GM19099 (cell line): ENCODE data around the gene CCT2.

Experiments
- POLR2A ChIP-seq: IDR thresholded peaks from 3 replicates; pipeline ENCODE4 v1.6.1; 2011; ENCODE audit warnings: low read depth; ENCODE audit not compliant: insufficient read length; ENCODE audit errors: extremely low read depth

The CCT2 gene

DNA sequence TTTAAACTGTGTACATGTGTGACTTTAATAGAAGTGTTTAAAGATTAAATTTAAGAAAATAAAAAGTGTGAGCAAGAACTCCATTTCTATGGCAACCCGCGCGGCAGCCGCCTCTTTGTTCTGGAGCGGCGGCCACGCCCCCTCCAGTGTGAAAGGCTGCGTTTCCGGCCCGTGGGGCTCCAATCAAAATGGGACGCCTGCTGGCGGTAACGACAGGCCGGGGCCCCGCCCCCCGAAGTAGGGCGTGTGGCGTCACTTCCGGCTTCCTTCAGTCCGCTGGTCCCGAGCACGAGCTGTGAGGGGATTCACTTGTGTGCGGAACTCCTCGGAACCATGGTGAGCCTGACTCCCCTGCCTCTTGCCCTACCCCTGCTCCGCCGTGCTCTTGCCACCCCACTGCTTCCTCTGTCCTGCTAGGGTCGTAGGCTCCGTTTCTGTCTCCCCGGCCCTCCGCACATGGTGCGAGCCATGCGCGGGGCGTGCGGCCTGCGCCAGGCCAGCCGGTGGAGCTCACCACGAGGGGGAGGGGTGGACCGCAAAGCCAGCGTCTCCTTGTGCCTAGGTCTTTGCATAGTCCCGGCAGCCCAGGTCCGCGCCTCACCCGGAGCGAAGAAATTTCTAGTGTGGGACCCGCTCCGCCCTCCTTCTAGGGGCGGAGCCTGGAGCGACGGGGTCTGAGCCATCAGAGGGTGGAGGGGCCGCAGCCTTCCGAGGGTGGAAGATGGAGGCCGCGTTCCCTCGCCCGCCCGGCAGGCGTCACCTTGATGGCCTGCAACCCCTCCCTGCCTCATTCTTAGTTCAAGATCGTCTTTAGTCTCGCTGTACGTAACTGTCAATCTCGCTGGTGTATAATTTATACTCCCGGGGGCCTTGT lies at the start of gene CCT2:
CCT2 (plus strand) TSS at position 271 of the 874 bp plus-strand sequence; CDS start at position 334, 63 bp downstream.
- peak; percentile 96 for TF ChIP-seq POLR2A

DNA sequence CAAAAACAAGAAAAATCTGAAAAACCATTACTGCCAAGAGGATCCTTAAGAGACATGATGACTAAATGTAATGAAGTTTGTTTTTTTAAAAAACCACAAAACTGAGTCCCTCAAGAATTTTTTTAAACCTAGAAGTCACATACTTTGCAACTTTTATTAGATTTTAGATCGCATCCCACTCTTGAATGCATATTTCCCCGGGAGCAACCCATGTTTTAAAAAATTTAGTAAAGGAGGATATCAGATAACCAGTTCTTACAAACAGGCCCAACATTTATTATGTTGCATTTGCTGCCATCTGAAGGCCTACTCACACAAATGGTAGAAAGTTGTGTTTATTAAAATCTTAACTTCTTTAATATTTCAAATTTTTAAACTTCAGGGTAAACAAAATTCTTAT lies 44.3 kb upstream of the CCT2 start:
- TF ChIP-seq POLR2A, result no peak

DNA sequence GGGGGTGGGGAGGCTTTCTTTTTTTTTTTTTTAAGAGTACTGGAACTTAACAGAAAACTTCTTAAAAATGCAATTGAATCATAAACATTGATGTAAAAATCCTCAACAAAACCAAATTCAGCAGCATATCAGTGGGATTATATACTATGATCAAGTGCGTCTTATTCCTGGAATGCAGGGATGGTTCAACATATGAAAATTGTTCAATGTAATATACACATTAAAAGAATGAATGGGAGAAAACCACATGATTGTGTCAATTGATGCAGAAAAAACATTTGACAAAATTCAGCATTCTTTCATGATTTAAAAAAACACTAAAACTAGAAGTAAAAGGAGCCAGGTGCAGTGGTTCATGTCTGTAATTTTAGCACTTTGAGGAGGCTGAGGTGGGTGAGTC lies 41.2 kb upstream of the CCT2 start:
- no peak for TF ChIP-seq POLR2A

DNA sequence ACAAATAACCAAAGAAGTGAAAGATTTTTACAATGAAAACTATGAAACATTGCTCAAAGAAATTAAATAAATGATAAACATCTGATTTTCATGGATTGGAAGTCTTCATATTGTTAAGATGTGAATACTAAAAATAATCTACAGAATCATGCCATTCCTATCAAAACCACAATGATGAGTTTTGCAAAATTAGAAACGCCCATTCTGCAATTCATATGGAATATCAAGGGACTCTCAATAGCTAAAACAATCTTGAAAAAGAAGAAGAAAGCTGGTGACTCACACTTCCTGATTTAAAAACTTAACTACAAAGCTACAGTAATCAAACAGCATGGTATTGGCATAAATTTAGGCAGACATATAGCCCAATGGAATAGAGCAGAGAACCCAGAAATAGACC lies 40.2 kb upstream of the CCT2 start:
- TF ChIP-seq POLR2A, result no peak

DNA sequence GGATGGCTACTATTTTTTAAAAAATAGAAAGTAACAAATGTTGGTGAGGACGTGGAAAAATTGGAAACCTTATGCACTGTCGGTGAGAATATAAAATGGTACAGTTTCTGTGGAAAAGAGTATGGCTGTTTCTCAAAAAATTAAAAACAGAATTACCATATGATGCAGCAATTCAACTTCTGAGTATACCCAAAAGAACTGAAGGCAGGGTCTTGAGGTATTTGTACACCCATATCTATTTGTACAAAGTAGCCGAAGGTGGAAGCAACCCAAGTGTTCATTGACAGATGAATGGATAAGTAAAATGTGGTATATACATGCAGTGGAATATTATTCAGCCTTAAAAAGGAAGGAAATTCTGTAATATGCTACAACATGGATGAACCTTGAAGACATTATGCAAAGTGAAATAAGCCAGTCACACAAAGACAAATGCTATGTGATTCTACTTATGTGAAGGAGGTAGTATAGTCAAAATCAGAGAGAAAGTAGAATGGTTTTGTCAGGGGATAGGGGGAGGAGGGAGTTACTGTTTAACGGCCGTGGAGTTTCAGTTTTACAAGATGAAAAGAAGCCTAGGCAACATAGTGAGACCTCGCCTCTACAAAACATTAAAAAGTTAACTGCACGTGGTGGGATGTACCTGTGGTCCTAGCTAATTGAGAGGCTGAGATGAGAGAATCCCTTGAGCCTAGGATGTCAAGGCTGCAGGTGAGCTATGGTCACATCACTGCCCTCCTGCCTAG lies 38.4 kb upstream of the CCT2 start:
- TF ChIP-seq POLR2A, result no peak

DNA sequence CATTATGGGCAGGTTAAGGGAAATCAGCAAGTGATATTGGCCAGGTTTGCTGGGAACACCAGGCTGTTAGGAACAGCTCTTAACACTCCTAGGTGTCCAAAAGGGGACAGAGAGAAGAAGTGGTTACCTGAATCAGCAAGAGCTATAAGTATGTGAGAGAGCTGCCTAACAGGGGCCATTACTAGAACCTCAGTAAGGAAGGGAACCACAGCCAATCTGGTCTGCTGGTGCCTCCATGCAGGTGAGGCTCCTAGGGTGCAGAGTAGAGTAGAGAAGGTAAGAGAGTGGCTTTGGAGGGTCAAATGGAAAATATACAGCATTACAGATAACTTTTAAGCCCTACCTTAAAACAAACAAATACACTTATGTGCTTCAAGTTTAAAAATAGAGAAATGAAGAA lies 36.6 kb upstream of the CCT2 start:
- no peak for TF ChIP-seq POLR2A

DNA sequence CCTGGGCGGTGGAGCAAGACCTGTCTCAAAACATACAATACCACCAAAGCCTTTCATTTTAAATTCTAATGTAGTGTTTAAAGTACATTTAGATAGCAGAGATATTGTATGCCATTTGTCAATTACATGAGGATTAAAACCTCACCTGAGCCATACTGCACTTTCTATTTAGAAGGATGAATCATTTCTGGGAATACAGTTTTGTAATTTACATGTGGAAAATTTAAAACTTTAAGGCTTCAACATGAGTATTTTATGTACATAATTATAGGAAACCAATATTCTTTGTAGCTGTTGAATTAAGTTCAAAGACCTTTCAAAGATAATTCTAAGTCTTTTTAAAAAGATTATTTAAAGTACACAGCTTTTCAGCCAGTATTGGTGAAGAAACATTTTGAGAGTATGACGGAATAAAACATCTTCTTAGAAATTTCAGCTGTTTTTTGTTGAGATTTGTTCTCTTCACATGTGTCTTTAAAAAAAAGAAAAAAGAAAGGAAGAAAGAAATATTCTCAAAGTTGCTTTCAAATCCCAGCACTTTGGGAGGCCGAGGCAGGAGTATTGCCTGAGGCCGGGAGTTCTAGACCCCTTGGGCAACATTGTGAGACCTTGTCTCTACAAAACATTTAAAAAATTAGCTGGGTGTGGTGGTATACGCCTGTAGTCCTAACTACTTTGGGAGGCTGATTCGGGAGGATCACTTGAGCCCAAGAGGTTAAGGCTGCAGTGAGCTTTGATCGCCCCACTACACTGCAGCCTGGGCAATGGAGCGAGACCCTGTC lies 34.5 kb upstream of the CCT2 start:
- TF ChIP-seq POLR2A, result no peak

DNA sequence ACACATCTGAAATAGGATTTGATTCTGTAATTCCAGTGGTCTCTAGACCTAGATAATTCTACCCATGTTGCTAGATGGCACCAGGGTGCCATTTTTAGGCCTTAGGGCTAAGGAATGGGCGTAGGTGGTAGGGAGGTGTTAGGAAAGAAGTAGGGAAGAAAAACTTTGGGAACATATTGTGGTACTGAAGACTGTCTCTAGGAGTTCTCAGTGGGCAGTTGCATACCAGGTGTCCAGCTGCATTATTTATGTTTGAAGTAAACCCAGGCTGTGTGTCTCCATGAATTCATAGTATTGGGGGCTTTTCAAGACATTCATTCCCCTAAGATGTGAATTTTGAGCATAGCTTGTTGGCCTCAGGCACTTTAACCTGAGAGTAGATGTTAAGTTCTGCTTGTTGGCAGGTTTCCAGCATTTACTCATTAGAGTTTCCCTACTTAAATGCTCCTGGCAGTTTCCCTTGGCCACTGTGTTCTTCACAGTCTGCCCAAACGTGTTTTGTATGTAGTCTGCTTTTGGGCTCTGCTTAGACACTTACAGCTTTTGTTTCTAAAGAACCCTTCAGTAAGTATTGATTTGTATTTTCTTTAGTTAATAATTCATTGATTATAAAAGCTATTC lies 31.5 kb upstream of the CCT2 start:
- TF ChIP-seq POLR2A, result no peak

DNA sequence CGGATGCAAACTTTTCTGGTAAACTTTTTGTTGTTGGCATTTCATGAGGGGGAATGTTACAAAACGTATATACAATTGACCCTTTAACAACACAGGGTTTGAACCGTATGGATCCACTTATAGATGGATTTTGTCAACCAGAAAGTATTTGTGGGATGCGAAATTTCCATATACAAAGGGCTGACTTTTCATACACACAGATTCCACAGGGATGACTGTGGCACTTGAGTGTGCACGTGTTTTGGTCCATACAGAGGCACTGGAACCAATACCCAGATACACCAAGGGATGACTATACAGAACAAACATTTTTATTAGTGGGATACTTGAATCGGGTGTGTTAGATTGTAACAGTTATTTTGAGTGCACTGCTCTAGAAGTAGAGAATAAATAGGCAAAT lies 29.8 kb upstream of the CCT2 start:
- no peak for TF ChIP-seq POLR2A

DNA sequence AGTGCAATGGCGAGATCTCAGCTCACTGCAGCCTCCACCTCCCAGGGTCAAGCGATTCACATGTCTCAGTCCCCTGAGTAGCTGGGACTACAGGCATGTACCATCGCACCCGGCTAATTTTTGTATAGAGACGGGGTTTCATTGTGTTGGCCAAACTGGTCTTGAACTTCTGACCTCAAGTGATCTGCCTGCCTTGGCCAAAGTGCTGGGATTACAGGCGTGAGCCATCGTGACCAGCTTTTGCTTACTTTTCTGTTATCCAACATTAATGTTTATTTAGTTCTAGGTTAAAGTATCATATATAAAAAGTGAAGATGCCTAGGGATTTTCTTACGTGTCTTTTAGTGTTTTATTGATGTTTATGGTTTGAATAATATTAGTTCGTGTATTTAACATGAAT lies 28.9 kb upstream of the CCT2 start:
- no peak for TF ChIP-seq POLR2A

DNA sequence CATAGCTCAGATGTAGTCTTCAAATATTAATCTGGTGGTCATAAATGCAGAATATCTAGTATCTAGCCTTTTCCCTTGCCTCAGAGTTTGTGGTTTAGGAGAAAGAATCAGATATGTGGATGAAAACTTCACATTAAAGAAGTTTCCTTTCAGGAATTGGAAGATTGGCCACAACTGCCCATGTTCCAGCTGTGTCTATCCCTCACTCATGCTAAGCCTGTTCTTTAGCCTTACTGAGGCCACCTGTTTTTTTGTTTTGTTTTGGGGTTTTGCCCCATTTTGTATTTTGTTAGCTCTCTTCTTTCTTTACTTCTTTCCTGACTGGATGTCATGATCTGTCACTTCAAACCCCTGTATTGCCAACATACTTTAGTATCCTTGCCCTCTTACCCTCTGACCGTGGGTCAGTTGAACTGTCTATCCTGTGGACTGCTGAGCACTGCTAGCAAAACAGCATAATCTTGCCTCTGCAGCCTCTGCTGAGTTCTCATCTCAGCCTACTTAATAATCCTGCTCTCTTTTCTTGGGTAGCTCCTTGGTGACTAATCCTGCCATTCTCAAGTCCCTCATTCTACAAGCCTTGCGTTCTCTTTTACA lies 22.0 kb upstream of the CCT2 start:
- TF ChIP-seq POLR2A, result no peak

DNA sequence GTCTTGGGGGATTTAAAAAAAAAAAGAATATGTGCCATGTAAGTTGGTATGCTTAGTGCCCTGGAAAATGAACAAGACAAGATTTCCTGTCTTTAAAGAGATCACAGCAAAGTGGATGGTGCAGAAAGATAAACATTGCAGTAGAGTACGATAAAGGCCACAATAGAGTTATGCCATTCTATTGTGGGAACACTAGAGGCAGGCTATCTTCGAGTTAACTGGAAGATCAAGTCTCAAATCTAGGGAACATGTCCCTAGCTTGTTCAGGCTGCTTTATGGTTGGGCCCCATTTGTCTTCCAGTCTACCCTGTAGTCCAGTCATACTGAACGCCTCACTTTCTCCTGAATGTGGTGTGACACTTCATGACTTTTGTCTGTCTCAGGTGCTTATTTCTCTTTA lies 18.7 kb upstream of the CCT2 start:
- TF ChIP-seq POLR2A, result no peak

DNA sequence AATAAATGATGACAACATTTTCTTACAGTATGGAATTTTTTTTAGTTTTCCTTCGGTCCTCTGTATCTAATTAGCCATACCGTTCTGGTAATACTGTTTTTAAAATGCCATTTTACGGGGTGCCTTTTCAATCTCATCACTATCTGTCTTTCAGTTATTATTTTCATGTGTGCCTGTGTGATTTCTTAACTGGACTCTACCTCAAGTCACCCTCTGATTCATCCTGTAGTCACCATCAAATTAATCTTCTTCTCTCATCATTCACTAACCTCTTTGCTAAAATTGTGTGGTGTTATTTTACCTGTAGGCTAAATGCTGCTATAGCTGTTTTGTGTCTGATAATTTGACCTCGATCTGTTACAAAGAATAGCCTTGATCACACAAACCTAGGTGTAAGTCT lies 16.0 kb upstream of the CCT2 start:
- TF ChIP-seq POLR2A, result no peak

DNA sequence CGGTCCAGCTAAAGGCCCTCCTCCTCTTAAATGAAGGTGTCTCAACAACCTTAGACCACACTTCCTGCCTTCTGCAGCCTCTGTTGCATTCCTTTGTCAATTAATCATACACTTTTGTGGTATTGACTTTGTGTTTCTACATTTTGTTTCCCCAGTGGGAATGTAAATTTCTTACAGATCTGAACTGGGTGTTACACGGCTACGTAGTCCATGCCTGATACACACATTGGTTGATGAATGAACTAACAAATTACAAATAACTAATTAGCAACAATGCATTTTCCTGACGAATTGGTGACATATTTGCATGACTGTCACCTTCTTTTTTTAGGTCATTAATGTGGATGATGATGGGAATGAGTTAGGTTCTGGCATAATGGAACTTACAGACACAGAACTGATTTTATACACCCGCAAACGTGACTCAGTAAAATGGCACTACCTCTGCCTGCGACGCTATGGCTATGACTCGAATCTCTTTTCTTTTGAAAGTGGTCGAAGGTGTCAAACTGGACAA lies 15.2 kb upstream of the CCT2 start:
- TF ChIP-seq POLR2A, result no peak
